ENCODE data around the gene RAB37.

GRCh38 chr17:74740641-74741387 is 3.8 kb downstream of the RAB37 start:
- TF ChIP-seq CTCF (IDR thresholded peaks at IDR 0.05 in 4 of 5, conservative IDR thresholded peaks at IDR 0.05 in 1 of 5) (no peak), POLR2A (IDR thresholded peaks at IDR 0.05) (no peak)

All from gastrocnemius medialis (tissue), 4 donors.